Fibroblast of lung (primary cell): ENCODE data around the gene ETF1.

Experiments
- CTCF ChIP-seq, 2 donors: IDR thresholded peaks in 1 of 2; conservative IDR thresholded peaks in 1 of 2; 1 replicate in 1 of 2; 2 replicates in 1 of 2; pipeline ENCODE4 v1.5.1; 2011 to 2012; ENCODE audit warnings: low read length in 2 of 2, control low read depth in 1 of 2, inconsistent platforms in 1 of 2, low read depth in 1 of 2, mild to moderate bottlenecking in 1 of 2
- EZH2 ChIP-seq: IDR thresholded peaks from 2 replicates; pipeline ENCODE4 v1.5.1; 2012; ENCODE audit warnings: low read length, control low read depth, mild to moderate bottlenecking; ENCODE audit errors: missing control alignments

- TF ChIP-seq CTCF (conservative IDR thresholded peaks at IDR 0.05 in 1 of 2, IDR thresholded peaks at IDR 0.05 in 1 of 2; ENCODE audit: low read depth in 1 of 2, low read length in 2 of 2) (no peak), EZH2 (no peak)
These were observed 13.2 kb downstream of the ETF1 start for GRCh38 chr5:138529812-138530211.
